Thyroid gland (tissue), 4 donors: ENCODE data around the gene REM2.

Experiments used
- POLR2A ChIP-seq, 2 donors: fragments of 450-650 bp; IDR thresholded peaks; one replicate each; pipeline ENCODE4 v1.6.1; 2017; ENCODE audit warnings: antibody characterized with exemption in 2 of 2, mild to moderate bottlenecking in 2 of 2, moderate library complexity in 1 of 2
- TF ChIP-seq, protein P1 (sequence below), 6 experiments: fragments of 200-600 bp in 3 of 6; fragments of 450-650 bp in 3 of 6; sonication (generic) in 3 of 6; IDR thresholded peaks; one replicate each; pipeline ENCODE4 v1.5.1; 2016 to 2019; ENCODE audit warnings: antibody characterized with exemption in 6 of 6, mild to moderate bottlenecking in 2 of 6, inconsistent platforms in 1 of 6, moderate library complexity in 1 of 6

DNA sequence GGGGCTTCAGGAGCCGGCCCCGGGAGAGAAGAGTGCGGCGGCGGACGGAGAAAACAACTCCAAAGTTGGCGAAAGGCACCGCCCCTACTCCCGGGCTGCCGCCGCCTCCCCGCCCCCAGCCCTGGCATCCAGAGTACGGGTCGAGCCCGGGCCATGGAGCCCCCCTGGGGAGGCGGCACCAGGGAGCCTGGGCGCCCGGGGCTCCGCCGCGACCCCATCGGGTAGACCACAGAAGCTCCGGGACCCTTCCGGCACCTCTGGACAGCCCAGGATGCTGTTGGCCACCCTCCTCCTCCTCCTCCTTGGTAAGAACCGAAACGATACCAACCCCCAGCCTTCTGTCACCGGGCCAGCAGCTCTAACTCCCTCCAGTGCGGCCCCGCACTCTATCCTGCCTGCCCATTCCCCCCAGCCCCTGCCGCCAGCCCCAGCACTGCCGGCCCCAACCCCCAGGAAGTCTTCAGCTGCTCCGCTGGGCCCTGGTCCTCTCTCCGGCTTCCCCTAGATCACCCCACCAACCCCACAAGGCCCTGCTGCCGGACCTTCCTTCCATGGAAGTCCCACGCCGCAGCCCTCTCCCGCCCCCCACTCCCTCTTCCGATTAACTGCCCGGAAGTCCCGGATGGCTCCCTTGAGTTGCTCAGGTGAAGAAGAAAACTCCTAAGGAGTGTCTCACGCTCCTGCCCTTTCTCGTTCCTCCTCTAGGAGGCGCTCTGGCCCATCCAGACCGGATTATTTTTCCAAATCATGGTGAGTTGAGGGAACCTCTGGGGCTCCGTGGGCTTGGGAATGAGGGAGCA is 10.8 kb upstream of the REM2 start:
- TF ChIP-seq, protein P1, sequence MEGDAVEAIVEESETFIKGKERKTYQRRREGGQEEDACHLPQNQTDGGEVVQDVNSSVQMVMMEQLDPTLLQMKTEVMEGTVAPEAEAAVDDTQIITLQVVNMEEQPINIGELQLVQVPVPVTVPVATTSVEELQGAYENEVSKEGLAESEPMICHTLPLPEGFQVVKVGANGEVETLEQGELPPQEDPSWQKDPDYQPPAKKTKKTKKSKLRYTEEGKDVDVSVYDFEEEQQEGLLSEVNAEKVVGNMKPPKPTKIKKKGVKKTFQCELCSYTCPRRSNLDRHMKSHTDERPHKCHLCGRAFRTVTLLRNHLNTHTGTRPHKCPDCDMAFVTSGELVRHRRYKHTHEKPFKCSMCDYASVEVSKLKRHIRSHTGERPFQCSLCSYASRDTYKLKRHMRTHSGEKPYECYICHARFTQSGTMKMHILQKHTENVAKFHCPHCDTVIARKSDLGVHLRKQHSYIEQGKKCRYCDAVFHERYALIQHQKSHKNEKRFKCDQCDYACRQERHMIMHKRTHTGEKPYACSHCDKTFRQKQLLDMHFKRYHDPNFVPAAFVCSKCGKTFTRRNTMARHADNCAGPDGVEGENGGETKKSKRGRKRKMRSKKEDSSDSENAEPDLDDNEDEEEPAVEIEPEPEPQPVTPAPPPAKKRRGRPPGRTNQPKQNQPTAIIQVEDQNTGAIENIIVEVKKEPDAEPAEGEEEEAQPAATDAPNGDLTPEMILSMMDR (IDR thresholded peaks at IDR 0.05) = peak; percentile 91 to 99 (median 95)
- peak in 1 of 2 donors; percentile 68 for TF ChIP-seq POLR2A (IDR thresholded peaks at IDR 0.05)
